COR-L47 (cell line): Measurements from ENCODE around the gene SSBP4.
A peak's percentile ranks its signal among the peaks of the same experiment; 100 is the strongest.

Experiments used
- DNase-seq: peaks from one replicate; lab custom pipeline; 2025; lab: John Stamatoyannopoulos, UW

Gene SSBP4

DNA sequence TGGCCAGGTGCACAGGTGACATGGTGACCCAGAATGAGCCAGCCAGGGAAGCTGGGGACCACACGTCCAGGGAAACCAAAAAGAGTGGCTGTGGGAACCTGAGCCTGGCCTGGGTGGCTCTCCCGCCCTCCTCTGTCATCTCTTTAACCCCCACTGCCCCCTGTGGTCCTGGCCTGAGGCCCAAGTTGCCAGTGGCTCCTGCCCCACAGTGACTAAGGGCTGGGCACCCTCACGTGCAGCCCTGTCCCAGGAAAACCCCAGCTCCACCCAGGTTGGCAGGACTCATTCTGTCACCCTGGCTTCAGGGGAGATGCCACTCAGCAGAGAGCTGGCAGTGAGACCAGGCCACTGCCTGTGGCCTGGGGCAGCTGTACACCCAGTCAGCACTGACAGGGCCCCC, 49.3 kb downstream of the SSBP4 start:
- no peak for DNase-seq

DNA sequence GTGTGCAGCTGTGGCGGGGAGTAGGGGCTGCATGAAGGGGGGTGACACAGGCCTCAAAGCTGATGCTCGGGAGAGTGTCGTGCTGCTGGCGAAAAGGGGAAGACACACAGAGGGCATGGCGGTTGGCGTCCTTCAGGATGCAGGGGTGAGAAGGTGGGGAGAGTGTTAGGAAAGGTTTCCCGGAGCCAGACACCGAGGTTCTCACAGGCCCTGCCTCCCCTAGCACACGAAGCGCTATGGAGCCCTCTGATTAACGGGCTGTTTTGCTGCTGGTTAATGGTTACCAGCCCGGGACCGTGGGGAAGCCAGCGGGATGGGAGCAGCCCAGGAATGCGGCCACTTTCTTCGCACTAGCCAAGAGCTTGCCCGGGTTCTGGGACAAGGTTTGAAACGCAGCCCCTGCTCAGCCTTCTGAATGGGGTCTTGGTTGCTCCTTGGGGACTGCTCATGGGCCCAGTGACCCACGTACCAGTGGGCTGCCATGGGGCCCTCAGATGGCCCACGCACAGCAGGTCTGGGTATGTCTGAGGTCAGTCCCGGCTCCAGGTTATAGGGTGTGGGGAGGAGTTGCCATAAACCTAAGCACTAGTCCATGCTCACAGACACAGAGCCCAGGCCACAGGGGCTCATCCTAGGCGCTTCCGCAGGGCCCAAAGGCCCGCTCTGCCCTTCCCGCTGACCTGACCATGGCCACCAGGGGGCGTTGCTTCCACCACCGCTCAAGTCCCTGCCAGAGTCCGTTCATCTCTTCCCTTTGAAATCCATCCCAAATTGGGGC, 50.1 kb downstream of the SSBP4 start:
- no peak for DNase-seq

DNA sequence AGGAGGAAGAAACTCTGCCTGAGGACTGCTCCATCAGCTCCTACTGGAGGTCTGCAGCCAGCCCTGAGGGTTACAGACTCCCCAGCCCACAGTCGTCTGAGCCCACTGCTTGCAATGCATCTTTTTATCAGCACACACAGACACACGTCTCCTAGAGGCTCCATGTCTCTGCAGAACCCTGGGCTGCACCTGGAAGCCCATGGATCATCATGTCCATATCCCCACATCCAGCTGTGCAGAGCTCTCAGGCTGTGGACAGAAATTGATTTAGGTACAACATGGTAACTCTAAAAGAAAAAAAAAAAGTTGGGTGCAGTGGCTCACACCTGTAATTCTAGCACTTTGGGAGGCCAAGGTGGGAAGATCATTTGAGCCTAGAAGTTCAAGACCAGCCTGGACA, 51.6 kb downstream of the SSBP4 start:
- no peak for DNase-seq

DNA sequence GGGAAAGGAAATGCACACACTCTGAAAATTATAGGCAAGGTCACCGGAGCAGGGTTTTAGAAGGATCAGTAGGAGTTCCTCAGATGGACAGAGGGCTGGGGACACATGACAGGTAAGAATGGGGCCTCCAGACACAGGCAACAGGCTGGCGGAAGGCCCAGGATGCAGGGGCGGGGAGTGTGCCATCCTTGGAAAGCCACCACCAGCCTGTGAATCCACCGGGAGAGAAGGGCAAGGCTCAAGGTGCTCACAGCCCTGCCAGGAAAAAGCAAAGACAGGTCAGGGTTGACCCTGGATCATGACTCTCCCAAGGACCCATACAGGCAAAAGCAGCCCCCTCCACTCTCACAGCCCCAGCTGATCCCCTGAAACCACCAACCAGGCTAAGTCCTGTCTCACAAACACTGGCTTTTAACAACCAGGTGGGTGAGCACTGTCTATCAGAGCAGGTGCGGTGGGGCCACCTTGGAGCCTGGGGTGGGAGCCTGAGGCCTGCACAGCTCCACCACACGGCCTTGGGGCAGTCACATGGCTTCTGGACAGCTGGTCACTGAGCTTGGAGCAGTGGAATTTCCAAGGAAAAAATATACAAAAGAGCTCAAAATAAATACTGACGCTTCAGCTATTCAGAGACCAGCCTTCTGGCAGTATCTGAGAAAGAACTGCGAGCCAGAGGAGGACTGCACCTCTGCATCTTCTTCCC, 54.0 kb downstream of the SSBP4 start:
- no peak for DNase-seq

DNA sequence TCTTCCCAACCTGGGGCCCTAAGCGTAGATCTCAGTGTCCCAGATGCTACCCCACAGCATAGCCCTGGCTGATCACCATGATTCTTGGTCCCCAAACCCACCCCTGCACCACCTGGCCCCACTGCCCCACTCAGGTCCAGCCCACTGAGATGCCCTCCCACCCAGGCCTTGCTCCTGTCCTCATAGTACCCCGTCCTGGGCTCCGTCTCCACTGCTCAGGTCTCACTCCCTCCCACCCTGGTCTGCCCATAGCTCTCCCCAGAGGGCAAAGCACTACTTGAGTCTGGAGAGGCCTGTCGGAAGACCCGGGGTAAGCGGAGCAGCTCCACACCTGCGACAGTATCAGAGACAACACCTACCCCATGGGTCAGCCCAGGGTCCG, 54.5 kb downstream of the SSBP4 start:
- no peak for DNase-seq

DNA sequence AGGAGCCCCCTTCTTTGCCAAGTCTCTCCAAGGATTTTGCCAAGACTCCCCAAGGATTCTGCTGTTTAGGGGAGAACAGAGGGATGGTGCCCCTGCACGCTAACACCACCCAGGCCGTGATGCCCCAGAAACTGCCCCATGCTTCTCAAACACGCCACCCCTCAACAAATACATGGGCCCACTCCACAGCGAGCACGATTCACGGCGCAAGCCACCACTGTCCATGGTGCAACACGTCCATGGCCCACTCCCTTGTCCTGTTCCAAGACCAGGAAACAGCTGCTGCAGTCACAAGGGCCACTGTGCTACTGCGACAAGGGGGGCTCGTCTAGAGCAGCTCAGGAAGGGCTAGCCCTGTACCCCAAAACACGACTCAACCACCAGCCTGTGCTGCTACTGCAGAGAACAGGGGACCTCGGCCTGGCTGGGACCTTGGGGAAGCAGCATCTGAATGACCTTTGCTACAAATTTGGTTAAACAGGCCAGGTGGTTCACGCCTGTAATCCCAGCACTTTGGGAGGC, 55.2 kb downstream of the SSBP4 start:
- no peak for DNase-seq

DNA sequence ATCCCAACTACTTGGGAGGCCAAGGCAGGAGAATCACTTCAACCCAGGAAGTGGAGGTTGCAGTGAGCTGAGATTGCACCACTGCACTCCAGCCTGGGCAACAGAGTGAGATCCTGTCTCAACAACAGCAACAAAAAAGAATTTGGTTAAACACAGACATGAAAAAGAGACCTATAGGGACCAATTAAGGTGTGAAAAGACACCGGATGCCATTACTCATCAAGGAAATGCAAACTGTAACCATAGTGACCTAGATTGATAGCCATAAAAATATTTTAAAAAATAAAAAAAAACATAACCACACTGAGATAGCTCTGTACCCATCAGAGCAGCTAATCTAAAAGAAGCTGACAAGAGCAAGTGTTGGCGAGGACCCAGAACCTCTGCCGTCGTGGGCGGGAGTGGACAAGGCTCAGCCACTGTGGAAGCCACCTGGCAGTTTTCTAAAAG, 55.8 kb downstream of the SSBP4 start:
- DNase-seq = no peak

DNA sequence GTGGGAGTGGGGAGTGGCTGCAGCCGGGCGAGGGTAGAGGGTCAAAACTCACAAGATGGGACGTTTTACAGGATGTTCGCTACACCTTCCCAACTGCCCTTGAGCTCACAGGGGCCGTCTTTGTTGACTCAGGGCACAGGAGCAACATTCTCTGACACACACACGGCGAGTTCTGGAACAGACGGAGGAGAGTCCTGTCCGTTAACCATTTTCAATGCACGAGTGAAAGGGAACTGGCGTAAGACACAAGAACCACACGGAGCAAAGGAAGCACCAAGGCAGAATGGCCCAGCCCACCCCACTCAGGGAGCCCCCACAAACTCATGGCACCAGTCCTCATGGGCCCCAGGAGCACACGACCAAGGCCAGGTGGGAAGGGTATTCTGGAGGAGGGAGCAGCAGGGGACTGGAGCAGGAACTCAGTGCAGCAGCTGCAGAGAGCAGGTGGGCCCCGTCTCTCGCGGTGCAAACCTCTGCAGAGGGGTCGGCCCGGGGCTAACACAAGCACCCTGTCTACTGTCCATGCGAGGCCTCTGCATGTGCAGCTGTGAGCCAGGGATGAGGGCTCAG, 56.6 kb downstream of the SSBP4 start:
- no peak for DNase-seq

DNA sequence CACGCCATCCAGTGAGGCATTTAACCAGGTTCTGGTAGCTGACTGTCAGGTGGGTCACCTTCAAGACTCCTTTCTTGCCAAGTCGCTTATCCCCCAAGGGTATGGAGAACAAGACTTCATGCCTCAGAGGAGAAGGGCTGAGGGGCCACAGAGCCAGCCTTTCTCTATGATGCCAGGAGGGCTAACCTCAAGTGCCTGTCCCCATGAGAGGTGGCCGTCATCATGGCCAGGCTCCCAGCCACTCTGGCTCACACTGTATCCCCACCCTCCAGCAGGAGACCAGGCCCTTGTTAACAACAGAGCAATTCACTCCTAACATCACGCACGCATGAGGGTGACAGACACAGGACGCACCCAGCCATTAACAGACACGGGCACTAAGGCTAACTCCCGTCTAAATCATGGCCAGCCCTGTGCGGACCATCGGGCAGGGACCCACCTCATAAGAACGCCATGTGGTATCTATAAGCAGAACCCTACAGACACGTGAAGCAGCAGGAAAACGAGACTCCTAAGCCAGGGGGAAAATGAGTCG, 57.4 kb downstream of the SSBP4 start:
- no peak for DNase-seq

DNA sequence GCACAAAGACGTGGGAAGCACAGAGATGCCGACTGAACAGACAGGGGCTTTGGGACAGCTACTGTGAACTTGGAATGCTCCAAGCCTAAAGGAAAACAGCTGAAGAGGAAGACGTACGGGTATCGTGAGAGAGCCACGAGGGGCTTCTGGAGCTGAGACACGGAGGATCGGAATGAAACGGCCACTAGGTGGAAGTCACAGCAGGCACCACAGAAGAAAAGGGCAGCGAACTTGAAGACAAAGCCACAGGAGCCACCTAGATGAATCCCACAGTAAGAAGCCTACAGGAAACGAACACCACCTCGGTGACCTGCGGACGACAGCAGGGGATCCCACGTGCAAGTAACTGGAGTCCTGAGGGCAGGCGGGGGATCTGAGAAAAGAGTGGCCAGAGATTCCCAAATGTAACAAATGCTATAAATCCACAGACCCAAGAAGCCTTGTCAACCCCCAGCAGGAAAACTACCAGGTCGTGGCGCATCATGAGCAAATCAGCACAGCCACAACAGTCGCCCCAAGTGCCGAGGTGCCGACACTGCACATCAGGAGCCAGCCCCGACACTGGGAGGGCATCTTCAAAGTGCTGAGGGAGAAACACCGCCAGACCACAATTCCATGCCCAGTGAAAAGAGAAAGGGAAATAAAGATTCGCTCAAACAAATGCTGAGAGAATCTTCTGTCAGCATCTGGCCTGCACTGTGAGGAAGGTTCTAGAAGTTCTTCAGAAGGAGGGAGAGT, 58.0 kb downstream of the SSBP4 start:
- DNase-seq = no peak

DNA sequence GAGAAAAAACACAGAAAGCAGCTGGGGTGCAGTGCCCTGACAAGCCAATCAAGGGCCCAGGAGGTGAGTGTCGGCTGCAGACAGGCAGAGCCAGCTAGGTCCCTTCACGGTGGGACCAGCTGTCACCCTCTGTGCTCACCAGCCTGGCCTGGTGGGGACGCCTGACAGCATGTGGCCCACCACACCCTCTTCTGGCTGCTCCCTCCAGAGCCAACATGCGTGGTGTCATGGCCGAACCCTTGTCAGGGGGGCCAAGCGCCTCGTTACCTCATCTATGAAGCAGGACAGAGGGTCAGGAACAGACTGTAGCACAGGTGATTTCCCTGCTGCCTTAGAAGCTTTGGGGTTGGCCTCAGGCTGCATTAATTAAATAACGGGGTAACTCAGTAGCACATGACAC, 58.8 kb downstream of the SSBP4 start:
- no peak for DNase-seq

DNA sequence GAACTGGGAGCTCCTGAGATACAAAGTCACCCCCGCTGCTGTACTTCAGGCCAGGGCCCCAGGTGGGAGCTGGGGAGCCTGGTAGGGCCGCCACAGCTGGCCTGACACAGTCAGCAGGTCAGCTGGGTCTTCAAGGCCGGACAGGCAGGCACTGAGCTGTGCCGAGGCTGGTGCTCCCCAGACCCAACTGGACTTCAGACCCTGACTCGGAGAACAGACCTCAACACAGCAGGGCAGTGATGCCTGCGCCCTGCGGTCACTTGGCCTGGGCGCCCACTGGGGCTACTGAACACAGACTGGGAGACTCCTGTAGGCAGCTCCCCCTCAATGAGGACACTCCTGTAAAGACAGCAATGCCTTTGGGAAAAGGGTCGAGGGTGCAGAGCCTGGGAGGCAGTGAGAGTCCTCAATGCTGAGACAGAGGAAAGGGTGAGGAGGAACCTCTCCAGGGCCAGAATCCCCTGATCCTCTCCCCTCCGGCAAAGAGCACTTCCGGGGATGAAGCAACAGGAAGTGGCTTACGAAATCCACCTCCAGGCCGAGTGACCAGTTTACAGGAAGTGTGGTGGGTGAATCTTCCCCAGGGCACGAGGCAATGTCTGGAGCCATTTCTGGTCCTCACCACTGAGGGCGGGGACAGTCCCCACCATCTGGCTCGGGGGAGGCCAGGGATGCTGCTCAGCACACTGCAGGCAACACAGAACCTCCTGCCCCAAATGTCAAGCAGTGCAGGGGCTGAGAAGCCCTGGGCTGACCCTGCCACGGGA, 59.5 kb downstream of the SSBP4 start:
- DNase-seq = no peak

DNA sequence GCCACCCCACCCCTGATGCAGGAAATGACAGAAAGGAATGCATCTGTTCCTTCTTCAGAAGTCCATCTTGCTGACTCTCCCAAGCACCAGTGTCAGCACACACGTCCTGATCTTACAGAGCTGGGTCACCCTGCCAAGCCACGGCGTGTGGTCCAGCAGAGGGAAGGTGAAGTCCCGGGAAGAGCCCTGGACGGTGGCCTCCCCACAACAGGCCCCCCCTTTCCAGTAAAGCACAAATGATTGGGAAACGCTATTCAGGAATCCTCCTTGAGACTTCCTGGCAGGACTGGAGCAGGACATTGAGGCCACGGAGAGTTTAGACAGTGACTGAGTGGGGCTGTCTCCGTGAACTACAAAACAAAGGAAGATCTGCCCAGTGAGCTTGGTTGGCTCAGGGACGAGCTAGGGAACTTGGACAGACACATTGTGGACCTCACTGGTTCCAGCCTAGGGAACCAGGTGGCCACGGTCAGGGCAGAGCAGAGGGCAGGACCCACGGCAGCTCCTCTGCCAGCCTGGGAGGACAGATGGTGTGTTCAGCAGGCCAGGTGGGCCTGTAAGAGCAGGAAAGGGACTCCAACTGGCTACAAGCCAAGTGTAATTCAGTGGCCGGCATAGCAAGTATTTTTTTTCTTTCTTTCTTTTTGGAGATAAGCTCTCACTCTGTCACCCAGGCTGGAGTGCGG, 61.0 kb downstream of the SSBP4 start:
- DNase-seq = peak; percentile 27

DNA sequence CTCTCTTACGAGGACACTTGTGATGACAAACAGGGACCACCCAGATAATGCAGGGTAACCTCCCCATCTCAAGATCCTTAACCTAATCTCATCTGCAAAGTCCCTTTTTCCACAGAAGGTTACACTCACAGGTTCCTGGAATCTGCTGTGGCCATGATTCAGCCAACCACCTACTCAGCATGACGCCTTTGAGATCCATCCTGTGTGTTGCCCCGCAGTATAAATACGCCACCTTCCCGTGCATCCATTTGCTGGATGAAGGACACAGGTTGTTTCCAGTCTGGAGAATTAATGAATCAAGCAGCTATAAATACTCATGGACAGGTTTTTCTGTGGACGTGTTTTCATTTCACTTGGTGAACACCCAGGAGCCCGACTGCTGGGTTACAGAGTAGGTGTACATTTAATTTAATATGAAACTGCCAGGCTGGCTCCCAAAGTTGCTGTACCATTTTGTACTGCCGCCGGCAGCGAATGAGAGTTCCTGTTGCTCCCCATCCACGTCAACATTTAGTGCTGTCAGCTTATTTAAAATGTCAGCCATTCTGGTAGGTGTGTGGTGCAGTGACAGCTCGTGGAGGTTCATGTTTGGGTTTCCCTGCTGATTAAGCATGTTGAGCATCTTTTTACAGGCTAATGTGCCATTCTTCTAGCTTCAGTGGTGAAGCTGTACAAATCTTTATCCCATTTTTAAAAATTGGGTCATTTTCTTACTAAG, 62.5 kb downstream of the SSBP4 start:
- DNase-seq = no peak

DNA sequence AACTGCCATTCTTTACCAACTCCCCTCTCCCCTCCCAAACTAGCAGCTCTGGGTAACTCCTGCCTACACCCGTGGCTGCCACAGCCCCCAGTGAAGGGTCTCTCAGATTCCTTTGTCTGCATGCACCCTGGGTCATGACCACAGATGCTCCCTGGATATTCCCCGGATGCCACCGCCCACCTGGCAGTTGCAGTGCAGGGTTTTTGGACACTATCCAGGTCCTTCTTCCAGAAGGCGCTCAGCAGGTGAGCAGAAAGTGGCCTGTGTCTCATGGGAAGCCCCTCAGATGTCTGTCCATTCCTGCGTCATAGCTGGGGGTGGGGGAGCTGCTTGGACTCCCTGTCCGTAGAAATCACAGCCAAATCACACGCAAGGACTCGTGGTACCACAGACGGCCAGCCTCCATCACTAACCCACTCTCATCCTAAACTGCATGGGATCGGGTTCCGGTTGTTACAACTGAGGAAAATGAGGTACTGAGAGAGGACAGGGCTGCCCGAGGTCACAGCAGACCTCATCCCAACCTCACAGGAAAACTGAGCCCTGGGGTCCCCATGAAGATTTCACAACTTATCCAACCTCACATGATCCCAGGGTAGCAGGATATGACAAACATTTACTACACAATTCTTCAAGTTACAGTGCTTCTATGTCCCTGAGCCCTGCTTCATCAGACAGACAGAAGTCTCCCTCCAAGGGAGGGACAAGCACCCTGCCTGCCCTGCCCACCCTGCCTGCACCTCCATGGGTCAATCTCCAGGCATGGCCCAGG, 64.1 kb downstream of the SSBP4 start:
- peak; percentile 61 for DNase-seq
